Stimulated activated CD4-positive, alpha-beta T cell treated with anti-CD3 and anti-CD28 coated beads, Interleukin-2, amount 100 ng/mL, for 24 hours (primary cell): ENCODE measurements around the gene ATG4A.

Experiments used
- DNase-seq, 2 donors: peaks; one replicate each; pipeline ENCODE4 v3.0.0-alpha.2; 2020

The ATG4A gene

DNA sequence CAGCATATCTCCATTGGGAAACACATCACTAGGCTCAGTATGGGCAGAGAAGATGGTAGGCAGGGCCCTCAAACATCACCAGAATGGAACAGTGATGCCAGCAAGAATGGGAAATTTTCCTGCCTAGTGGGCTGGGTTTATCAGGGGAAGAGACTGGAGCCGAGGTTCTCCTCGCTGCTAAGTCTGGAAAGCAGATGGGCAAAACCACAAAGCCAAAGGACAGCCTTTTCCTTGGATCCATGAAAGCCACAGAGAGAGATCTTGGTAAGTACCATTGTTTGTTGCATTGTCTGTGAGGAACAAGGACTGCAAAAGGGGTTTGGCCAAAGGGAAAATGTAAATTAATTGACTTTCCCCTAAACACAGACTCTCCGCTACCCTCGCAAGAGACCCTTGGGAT, 80.1 kb downstream of the ATG4A start:
- DNase-seq, result no peak

DNA sequence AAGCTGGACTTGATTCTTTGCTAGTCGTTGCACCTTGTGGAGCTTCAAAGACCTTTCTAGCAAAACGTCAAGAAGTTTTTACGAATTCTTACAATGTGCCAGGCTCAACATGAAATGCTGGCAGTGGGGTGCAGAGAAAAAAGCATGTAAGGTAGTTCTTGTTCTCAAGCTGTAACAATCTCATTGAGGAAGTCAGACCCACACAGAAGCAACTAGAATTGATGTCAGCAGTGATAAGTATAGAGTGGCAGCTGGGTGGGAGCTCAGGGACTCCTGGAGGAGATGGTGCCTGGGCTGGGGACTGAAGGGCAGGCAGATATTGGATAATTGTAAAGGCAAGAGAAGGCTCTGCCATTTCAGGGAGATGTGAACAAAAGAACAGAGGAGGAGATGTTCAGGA, 82.3 kb downstream of the ATG4A start:
- no peak for DNase-seq

DNA sequence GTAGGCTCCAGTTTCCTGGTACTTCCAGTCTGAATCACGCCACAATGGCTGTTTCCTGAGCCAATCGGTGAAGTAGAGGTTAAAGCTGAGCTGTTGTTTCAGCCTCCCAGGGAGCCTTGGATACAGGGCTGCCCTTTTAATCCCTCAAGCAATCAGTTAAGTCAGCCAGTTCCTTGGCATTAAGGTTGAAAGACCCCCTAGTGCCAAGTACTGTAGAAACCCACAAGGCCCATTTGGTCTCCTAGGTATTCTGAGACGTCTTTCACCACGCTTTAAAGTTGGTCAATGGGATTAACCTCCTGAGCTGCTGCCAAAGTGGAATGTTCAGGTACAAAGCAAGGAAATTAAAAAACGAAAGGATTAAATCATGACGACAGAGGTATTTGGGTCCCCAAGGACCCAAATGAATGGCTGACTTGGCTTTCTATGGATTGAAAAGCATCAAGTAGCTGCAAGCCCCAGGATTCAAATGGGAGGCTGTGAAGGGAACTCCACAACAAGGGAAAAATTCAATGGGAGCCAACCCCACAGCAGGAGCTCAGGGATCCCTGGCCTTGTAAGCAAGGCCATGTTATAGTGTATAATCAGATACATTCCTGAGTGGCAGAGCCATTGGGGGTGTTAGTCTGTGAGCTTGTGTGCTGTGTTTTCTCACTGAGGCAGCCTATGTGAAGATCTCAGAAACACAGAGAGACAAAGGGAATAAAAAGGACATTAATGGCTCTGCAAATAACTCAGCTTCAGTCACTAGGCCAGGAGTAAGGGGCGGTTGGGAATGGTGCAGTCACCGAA, 86.0 kb downstream of the ATG4A start:
- DNase-seq, result no peak

DNA sequence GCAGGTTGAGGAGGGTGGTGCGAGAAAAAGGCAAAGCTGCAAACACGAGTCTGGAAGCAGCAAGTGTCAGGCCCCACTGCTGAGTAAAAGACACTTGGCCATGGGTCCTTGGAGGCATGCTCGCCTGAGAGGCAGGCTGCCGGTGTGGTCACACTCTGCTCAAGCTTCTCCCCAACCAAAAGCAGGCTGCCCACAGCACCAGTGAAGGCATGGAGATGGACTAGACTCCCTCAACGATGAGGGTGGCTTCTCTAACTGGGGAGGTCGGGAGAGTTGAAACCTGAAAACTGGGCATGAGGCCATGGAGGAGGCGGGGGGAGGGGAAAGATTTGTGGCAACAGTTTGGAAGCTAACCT, 86.5 kb downstream of the ATG4A start:
- DNase-seq, result no peak

DNA sequence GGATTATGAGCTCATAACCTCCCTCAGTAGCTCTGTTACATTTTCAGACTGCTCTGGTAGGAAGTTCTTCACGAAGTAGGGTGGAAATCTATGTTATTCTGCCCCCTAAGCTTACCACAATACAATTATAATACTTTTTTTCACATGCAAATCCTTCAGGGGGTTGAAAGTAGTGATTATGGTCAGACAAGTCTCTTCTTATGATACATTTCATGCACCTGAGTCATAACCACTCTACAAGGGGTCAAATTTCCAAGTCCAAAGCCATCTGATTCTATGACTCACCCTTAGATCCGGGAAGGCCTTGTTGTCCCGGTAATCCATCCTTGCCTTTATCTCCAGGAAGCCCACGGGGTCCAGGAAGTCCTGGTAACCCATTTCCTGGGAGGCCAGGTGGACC, 95.2 kb downstream of the ATG4A start:
- DNase-seq, result no peak

DNA sequence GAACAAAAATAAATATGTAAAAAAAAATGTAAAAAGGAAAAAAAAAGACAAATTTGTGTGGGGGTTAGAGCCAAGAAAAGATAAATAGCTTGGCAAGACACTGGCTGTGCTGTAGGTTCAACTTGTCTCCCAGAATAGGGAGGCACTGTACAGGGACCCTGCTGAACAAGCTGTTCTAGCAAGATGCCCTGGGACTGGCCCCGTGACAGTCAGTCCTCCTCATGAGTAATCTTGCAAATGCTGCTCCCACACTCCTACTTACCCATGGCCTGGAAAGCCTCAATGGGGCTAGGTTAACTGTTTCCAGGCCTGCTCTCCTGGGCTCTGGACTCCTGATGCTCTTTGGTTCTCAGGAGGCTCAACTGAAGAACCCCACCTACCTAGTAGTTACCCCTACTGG, 106.8 kb downstream of the ATG4A start:
- no peak for DNase-seq

DNA sequence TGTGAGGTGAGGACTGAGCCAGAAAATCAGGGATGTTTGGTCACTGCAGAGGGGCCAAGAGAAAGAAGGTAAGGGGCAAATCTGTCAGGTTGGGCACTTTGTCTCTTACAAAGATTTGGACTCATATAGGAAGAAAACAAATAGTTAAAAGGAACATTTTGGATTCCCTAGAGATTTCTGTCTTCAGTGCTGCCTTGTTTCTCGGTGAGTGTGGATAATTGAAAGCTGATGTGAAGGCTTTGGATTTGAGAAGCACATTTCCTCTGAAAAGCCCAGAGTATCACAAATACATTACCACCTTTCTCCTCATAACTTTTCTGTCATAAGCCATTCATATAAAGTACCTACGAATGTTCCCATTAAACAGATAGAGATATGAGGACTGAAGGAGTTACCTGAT, 107.5 kb downstream of the ATG4A start:
- DNase-seq, result no peak

DNA sequence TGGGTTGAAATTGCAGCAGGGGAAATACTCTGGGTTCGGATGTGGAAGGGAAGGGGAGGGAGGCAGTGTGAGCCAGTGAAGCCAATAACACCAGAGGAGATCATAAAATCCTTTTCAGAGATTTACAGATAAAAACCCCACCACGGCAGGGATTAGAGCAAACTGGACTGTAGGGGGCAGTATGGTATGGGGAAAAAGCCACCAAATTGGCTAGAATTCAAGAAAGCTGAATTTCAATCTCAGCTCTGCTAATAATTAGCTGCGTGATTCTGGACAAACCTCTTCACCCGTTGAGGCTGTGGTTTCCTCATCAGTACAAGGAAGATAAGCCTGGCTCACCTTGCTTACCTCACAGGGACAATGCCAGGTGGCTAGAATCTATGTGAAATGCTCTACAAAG, 108.1 kb downstream of the ATG4A start:
- DNase-seq, result peak in 1 of 2 donors; percentile 1

DNA sequence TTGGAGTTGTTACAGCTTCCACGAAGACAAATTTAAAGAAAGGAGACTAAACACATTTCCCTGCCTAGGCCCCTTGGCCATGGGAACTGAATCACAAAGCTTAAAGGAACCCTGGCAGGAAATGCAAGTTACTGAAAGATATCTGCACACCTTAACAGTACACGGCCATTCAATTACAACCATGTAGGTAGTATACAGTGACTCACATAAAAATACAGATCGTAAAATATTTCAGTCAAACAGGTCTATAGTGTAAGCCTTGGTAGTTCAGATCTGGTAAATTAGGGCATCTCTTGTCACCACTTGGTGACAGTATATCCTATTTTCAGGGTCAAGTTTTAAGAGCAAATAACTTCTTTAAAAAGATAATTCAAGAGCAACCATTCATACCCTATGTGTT, 112.0 kb downstream of the ATG4A start:
- DNase-seq, result no peak
